Pancreas (tissue), 10 donors: ENCODE data around the gene NEK11. TPM values are rescaled to one million over a fixed set of nuclear protein-coding genes. Genes with fewer than 3 reads are reported as not detected.

Source experiments
- ATAC-seq, 4 donors: fragments of 200-7000 bp; cut with Tn5 transposase; one replicate each; pipeline versions ENCODE4 v1.8.0 to v1.9.1; 2020; ENCODE audit warnings: mild to moderate bottlenecking in 4 of 4, moderate library complexity in 4 of 4
- DNase-seq, 6 donors: peaks; one replicate each; pipeline ENCODE4 v3.0.0-alpha.2; 2020
- FAIRE-seq: peaks from 2 replicates; lab custom pipeline; 2012; peaks lifted over from hg19 to GRCh38; lab: Jason Lieb, UNC
- H3K27ac ChIP-seq, 4 donors: fragments of 200-600 bp; sonication (generic); 1 replicate in 3 of 4; 2 replicates in 1 of 4; pipeline versions ENCODE4 v1.5.0 to v1.8.0; 2020
- H3K27me3 ChIP-seq, 4 donors: fragments of 200-600 bp; one replicate each; pipeline ENCODE4 v1.8.0; 2021
- H3K36me3 ChIP-seq, 3 donors: fragments of 200-600 bp; sonication (generic) in 1 of 3; one replicate each; pipeline versions ENCODE4 v1.5.0 to v1.8.0; 2020 to 2021
- H3K4me1 ChIP-seq, 3 donors: fragments of 200-600 bp; one replicate each; pipeline ENCODE4 v1.8.0; 2021
- H3K4me3 ChIP-seq, 4 donors: fragments of 200-600 bp; sonication (generic) in 2 of 4; one replicate each; pipeline versions ENCODE4 v1.5.0 to v1.8.0; 2020 to 2021
- H3K9me3 ChIP-seq, 4 donors: fragments of 200-600 bp; one replicate each; pipeline ENCODE4 v1.8.0; 2021
- CTCF ChIP-seq, 4 donors: fragments of 200-600 bp; sonication (generic) in 3 of 4; IDR thresholded peaks; one replicate each; pipeline versions ENCODE4 v1.5.0 to v1.8.0; 2021; ENCODE audit warnings: antibody characterized with exemption in 4 of 4
- WGBS, 2 donors: extraction: QIAGEN DNeasy Blood & Tissue Kit; methylation state at CpG; one replicate each; pipeline ENCODE4 v1.1.7; 2013; 5-methylcytosine and 5-hydroxymethylcytosine counted together
- intact Hi-C, 3 donors: fragments of 100-400 bp; cut with DNase I; formaldehyde crosslinking; loops; one replicate each; pipeline versions ENCODE4 v1.11.1 to v1.14.2; 2022
- polyA plus RNA-seq, 2 donors: library from polyadenylated mRNA; stranded (reverse); fragments of 200-250 nt; gene quantifications; one replicate each; pipeline ENCODE4 v1.2.3, GENCODE V29; 2013
- total RNA-seq, 6 donors: library from RNA; stranded (reverse); fragmentation: NEBNext Ultra II Directional in 4 of 6; extraction: Animal tissue kit (Norgen Biotek cat#: 25700) in 4 of 6; gene quantifications; one replicate each; pipeline versions ENCODE4 v1.2.1 to v1.2.4, GENCODE V29; 2021 to 2023
- donor health status: healthy with polysubstance abuse.
- donor health status: DM: no; HTN: no; CAD: no; lungs with moderate emphysema.
- donor health status: DM: no; HTN: no; CAD: no.
- donor health status: control.
- donor health status: control.
- donor health status: Bipolar disorder and iron deficiency.
- donor health status: DM: yes; HTN: yes; CAD: no.
- donor health status: DM: no; HTN: no; CAD: no.
- donor health status: DM: no; HTN: no; CAD: no.
- donor health status: DM: yes; HTN: yes; CAD: no.

Gene NEK11
- total and polyA plus RNA-seq, 8 donors = 2.1 to 7.2 (median 3.3) TPM

GRCh38 chr3:131020122-131020693 is 6.5 kb upstream of the NEK11 start:
- H3K4me3 ChIP-seq = no peak overlapping the region
- ATAC-seq = peak in 1 of 4 donors; percentile 37
- H3K27ac ChIP-seq = no peak overlapping the region
- intact Hi-C loops = no loop called here
- H3K4me1 ChIP-seq = peaks cover 5 to 11% (median 10%) of the 10 kb centered on the region in 3 donors
- no peak for DNase-seq
- H3K9me3 ChIP-seq = no peaks in the 10 kb centered on the region
- no peaks in the 10 kb centered on the region for H3K27me3 ChIP-seq
- WGBS, 2 donors = 89 to 93% methylated on average over 5 of the region's 5 CpGs
- FAIRE-seq = no peak
- peaks cover 0 to 9% (median 6%) of the 10 kb centered on the region in 3 donors for H3K36me3 ChIP-seq
- TF ChIP-seq CTCF (IDR thresholded peaks at IDR 0.05) = no peak

DNA sequence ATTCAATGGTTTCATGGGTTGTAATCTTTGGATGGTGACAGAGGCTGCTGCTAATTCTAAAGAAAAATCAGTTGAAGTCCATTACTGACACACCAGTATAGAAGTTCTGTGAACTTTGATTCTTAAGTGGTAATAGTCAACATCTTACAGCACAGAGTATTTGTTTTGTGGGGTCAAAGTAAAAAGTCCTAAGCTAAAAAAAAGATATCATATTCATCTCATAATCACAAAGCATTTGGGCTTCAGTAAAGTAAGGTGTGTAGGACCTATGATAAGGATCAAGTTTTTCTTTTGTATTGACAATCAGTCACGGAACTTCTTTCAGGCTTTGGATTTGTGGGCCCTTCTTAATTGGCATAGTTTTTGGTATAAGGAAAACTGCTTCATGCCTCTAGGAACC is 1.1 kb upstream of the NEK11 start:
- intact Hi-C loops = no loop called here
- H3K4me1 ChIP-seq = peaks cover 10 to 18% (median 15%) of the 10 kb centered on the region in 3 donors
- no peak for DNase-seq
- H3K4me3 ChIP-seq = peak overlapping the region in 3 of 4 donors; percentile 60 to 74 (median 62)
- H3K9me3 ChIP-seq = no peaks in the 10 kb centered on the region
- TF ChIP-seq CTCF (IDR thresholded peaks at IDR 0.05) = no peak
- ATAC-seq = no peak
- H3K27me3 ChIP-seq = no peaks in the 10 kb centered on the region
- H3K36me3 ChIP-seq = no peaks in the 10 kb centered on the region
- no peak overlapping the region for H3K27ac ChIP-seq
- WGBS, 2 donors = 39 to 52% methylated on average over 1 of the region's 1 CpG
- FAIRE-seq = no peak

DNA sequence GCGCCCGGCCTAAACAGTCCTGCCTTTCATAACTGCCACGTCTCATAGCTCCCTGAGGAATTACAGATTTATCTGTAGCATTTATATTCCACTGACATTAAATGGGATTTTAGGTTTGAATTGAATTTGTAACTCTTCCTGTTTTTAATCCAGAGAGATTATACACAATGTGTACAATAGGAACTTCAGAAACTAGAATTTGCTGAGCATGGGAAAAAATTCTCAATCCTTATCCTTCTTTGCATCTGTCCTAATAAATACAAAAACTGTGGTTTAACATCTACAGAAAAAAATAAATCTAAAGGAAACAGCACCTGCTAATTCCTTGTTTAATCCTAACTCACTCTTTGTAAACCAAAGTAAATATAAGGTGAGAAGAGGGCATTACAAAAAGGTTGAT is 2.2 kb downstream of the NEK11 start:
- TF ChIP-seq CTCF (IDR thresholded peaks at IDR 0.05) = no peak
- no peak for DNase-seq
- H3K36me3 ChIP-seq = no peaks in the 10 kb centered on the region
- H3K27ac ChIP-seq = no peak overlapping the region
- H3K4me1 ChIP-seq = peaks cover 5 to 11% (median 9%) of the 10 kb centered on the region in 3 donors
- FAIRE-seq = no peak
- intact Hi-C loops = no loop called here
- WGBS, 2 donors = 90 to 94% methylated on average over 3 of the region's 3 CpGs
- H3K9me3 ChIP-seq = no peaks in the 10 kb centered on the region
- ATAC-seq = no peak
- H3K27me3 ChIP-seq = no peaks in the 10 kb centered on the region
- H3K4me3 ChIP-seq = no peak overlapping the region

DNA sequence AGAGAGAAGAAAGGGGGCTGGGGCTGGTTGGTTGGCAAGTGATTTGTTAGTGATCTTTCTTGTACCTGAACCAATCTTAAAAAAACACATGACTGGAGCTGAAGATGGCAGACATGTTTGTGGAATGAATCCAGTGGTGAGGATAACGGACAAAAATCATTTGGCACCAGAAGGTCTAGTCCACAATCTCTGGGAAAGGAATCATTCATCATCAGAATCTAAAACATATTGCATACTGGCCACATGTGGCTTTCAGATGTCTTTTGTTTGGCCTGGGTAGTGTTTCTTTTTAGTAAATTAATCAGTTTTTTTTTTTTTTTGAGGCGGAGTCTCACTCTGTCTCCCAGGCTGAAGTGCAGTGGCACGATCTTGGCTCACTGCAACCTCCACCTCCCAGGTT is 5.0 kb downstream of the NEK11 start:
- FAIRE-seq = no peak
- Histone ChIP-seq H3K9me3 (no peaks in the 10 kb centered on the region), H3K4me3 (no peak overlapping the region), H3K27ac (no peak overlapping the region), H3K27me3 (no peaks in the 10 kb centered on the region), H3K4me1 (no peaks in the 10 kb centered on the region), H3K36me3 (no peaks in the 10 kb centered on the region)
- DNase-seq = no peak
- ATAC-seq = no peak
- intact Hi-C loops = no loop called here
- TF ChIP-seq CTCF (IDR thresholded peaks at IDR 0.05) = no peak
- 59 to 91% methylated on average over 3 of the region's 3 CpGs for WGBS, 2 donors

GRCh38 chr3:131033480-131034080 is 6.9 kb downstream of the NEK11 start:
- intact Hi-C loops = no loop called here
- FAIRE-seq = peak; percentile 67

More at GRCh38 chr3:131033480-131034080, 6.9 kb downstream of the NEK11 start:
- peak; percentile 15 to 49 (median 36) for TF ChIP-seq CTCF (IDR thresholded peaks at IDR 0.05)
- Histone ChIP-seq H3K36me3 (no peaks in the 10 kb centered on the region), H3K4me3 (no peak overlapping the region), H3K27me3 (no peaks in the 10 kb centered on the region), H3K4me1 (no peaks in the 10 kb centered on the region), H3K9me3 (no peaks in the 10 kb centered on the region), H3K27ac (no peak overlapping the region)
- DNase-seq = no peak
- ATAC-seq = peak in 3 of 4 donors; percentile 67 to 75 (median 71)
- 14 to 19% methylated on average over 1 of the region's 1 CpG for WGBS, 2 donors
